HG02870 (cell line): ENCODE data around the gene ACACA.

Experiments
- ATAC-seq: cut with Tn5 transposase; IDR thresholded peaks from one replicate; pipeline ENCODE4 v1.9.1; 2021; ENCODE audit warnings: mild to moderate bottlenecking, moderate library complexity; ENCODE audit not compliant: unreplicated experiment

The ACACA gene

GRCh38 chr17:37399265-37399803 is 7.3 kb downstream of the ACACA start:
- ATAC-seq, result no peak

GRCh38 chr17:37393352-37393751 is 13.3 kb downstream of the ACACA start:
- no peak for ATAC-seq

GRCh38 chr17:37392024-37392590 is 14.5 kb downstream of the ACACA start:
- ATAC-seq, result peak; percentile 57

GRCh38 chr17:37391146-37391545 is 15.5 kb downstream of the ACACA start:
- ATAC-seq, result no peak

- ATAC-seq, result no peak
Observed at GRCh38 chr17:37389160-37389559, 17.5 kb downstream of the ACACA start.

GRCh38 chr17:37388266-37388665 is 18.4 kb downstream of the ACACA start:
- no peak for ATAC-seq

- ATAC-seq, result no peak
Observed at GRCh38 chr17:37386462-37386861, 20.2 kb downstream of the ACACA start.

- no peak for ATAC-seq
Observed at GRCh38 chr17:37385474-37385990, 21.1 kb downstream of the ACACA start.

GRCh38 chr17:37384560-37385149 is 22.0 kb downstream of the ACACA start:
- ATAC-seq, result no peak

- no peak for ATAC-seq
Observed at GRCh38 chr17:37382056-37382455, 24.6 kb downstream of the ACACA start.

- no peak for ATAC-seq
Observed at GRCh38 chr17:37375706-37376105, 30.9 kb downstream of the ACACA start, which contains the start of gene C17orf78. TSS of gene C17orf78 (plus strand) at chr17:37375985. CDS start at chr17:37376093, 108 bp downstream.

- ATAC-seq, result no peak
Observed at GRCh38 chr17:37373530-37374159, 33.0 kb downstream of the ACACA start.

GRCh38 chr17:37368577-37368976 is 38.1 kb downstream of the ACACA start:
- no peak for ATAC-seq

- no peak for ATAC-seq
Observed at GRCh38 chr17:37365589-37365988, 41.0 kb downstream of the ACACA start.

- ATAC-seq, result no peak
Observed at GRCh38 chr17:37361543-37361942, 45.1 kb downstream of the ACACA start.

GRCh38 chr17:37360632-37361031 is 46.0 kb downstream of the ACACA start:
- ATAC-seq, result no peak

GRCh38 chr17:37359682-37360188 is 46.9 kb downstream of the ACACA start:
- ATAC-seq, result no peak

GRCh38 chr17:37358830-37359681 is 47.6 kb downstream of the ACACA start:
- peak; percentile 85 for ATAC-seq

GRCh38 chr17:37358098-37358829 is 48.4 kb downstream of the ACACA start:
- peak; percentile 22 for ATAC-seq
